Breast epithelium (tissue), 4 donors: ENCODE measurements around the gene MFN1. TPM values are rescaled to one million over a fixed set of nuclear protein-coding genes. Genes with fewer than 3 reads are reported as not detected.

Experiments
- DNase-seq, 2 donors: peaks; one replicate each; pipeline ENCODE4 v3.0.0-alpha.2; 2019; ENCODE audit warnings: low spot score in 2 of 2
- H3K27ac ChIP-seq, 2 donors: fragments of 200-600 bp; sonication (generic) in 1 of 2; one replicate each; pipeline ENCODE4 v1.5.1; 2016 to 2019; ENCODE audit warnings: mild to moderate bottlenecking in 1 of 2
- H3K27me3 ChIP-seq, 2 donors: fragments of 200-600 bp; sonication (generic) in 1 of 2; one replicate each; pipeline versions ENCODE4 v1.5.1 to v1.6.0; 2017 to 2019; ENCODE audit warnings: control low read depth in 1 of 2, mild to moderate bottlenecking in 1 of 2
- H3K36me3 ChIP-seq: fragments of 200-600 bp; one replicate; pipeline ENCODE4 v1.5.1; 2019
- H3K4me1 ChIP-seq, 2 donors: fragments of 200-600 bp; sonication (generic); one replicate each; pipeline ENCODE4 v1.5.1; 2016 to 2019; ENCODE audit warnings: control low read depth in 1 of 2
- H3K4me3 ChIP-seq, 3 donors: fragments of 200-600 bp; sonication (generic); 1 replicate in 2 of 3; 2 replicates in 1 of 3; pipeline ENCODE4 v1.5.1; 2016 to 2019; ENCODE audit warnings: mild to moderate bottlenecking in 3 of 3, moderate library complexity in 2 of 3
- H3K9me3 ChIP-seq, 2 donors: fragments of 200-600 bp; sonication (generic) in 1 of 2; one replicate each; pipeline ENCODE4 v1.5.1; 2016 to 2019; ENCODE audit warnings: control low read depth in 1 of 2
- CTCF ChIP-seq, 3 donors: fragments of 450-650 bp; IDR thresholded peaks; one replicate each; pipeline ENCODE4 v1.5.1; 2016 to 2017; ENCODE audit warnings: antibody characterized with exemption in 3 of 3, mild to moderate bottlenecking in 3 of 3, moderate library complexity in 3 of 3
- POLR2A ChIP-seq: fragments of 450-650 bp; IDR thresholded peaks from one replicate; pipeline ENCODE4 v1.6.1; 2016; ENCODE audit warnings: antibody characterized with exemption, mild to moderate bottlenecking, moderate library complexity
- POLR2AphosphoS5 ChIP-seq, 3 donors: sonication (generic); formaldehyde crosslinking; IDR thresholded peaks; one replicate each; pipeline ENCODE4 v1.6.1; 2017; ENCODE audit warnings: antibody characterized with exemption in 3 of 3
- intact Hi-C: fragments of 100-400 bp; cut with DNase I; formaldehyde crosslinking; loops from one replicate; pipeline ENCODE4 v1.15.1; 2023; ENCODE audit warnings: low total_unique reads
- total RNA-seq, 3 donors: library from RNA; depleted of rRNA; stranded (reverse); fragments of >200 nt; gene quantifications; one replicate each; pipeline ENCODE4 v1.1.0, GENCODE V29; 2016

The MFN1 gene
- total RNA-seq, 3 donors from 2014 or later: 33.4 to 85.2 (median 61.0) TPM

GRCh38 chr3:179375091-179375999 is 27.8 kb downstream of the MFN1 start:
- no peaks in the 10 kb centered on the region for H3K36me3 ChIP-seq
- H3K4me1 ChIP-seq: no peaks in the 10 kb centered on the region
- DNase-seq: no peak
- H3K9me3 ChIP-seq: no peaks in the 10 kb centered on the region
- intact Hi-C loops: no loop called here
- TF ChIP-seq POLR2AphosphoS5 (IDR thresholded peaks at IDR 0.05) (no peak), POLR2A (no peak), CTCF (IDR thresholded peaks at IDR 0.05) (no peak)
- H3K27me3 ChIP-seq: no peaks in the 10 kb centered on the region
- H3K4me3 ChIP-seq: no peak overlapping the region
- no peak overlapping the region for H3K27ac ChIP-seq

GRCh38 chr3:179376474-179376873 is 29.0 kb downstream of the MFN1 start:
- DNase-seq: no peak
- H3K27me3 ChIP-seq: no peaks in the 10 kb centered on the region
- H3K36me3 ChIP-seq: no peaks in the 10 kb centered on the region
- H3K4me1 ChIP-seq: no peaks in the 10 kb centered on the region
- no peak overlapping the region for H3K4me3 ChIP-seq
- H3K9me3 ChIP-seq: no peaks in the 10 kb centered on the region
- no peak overlapping the region for H3K27ac ChIP-seq
- intact Hi-C loops: no loop called here
- no peak for TF ChIP-seq CTCF (IDR thresholded peaks at IDR 0.05)
- no peak for TF ChIP-seq POLR2AphosphoS5 (IDR thresholded peaks at IDR 0.05)
- no peak for TF ChIP-seq POLR2A

GRCh38 chr3:179391906-179392305 is 44.4 kb downstream of the MFN1 start:
- H3K4me1 ChIP-seq: no peaks in the 10 kb centered on the region
- TF ChIP-seq POLR2A (no peak), POLR2AphosphoS5 (IDR thresholded peaks at IDR 0.05) (no peak), CTCF (IDR thresholded peaks at IDR 0.05) (no peak)
- no peak for DNase-seq
- H3K36me3 ChIP-seq: no peaks in the 10 kb centered on the region
- no peak overlapping the region for H3K4me3 ChIP-seq
- intact Hi-C loops: no loop called here
- no peaks in the 10 kb centered on the region for H3K9me3 ChIP-seq
- H3K27ac ChIP-seq: no peak overlapping the region
- H3K27me3 ChIP-seq: no peaks in the 10 kb centered on the region

- TF ChIP-seq POLR2AphosphoS5 (IDR thresholded peaks at IDR 0.05) (no peak), CTCF (IDR thresholded peaks at IDR 0.05) (no peak), POLR2A (no peak)
- intact Hi-C loops: no loop called here
- H3K4me1 ChIP-seq: no peaks in the 10 kb centered on the region
- DNase-seq: no peak
- no peak overlapping the region for H3K4me3 ChIP-seq
- no peaks in the 10 kb centered on the region for H3K9me3 ChIP-seq
- no peak overlapping the region for H3K27ac ChIP-seq
- no peaks in the 10 kb centered on the region for H3K36me3 ChIP-seq
- no peaks in the 10 kb centered on the region for H3K27me3 ChIP-seq
Observed at GRCh38 chr3:179398574-179399231, 51.2 kb downstream of the MFN1 start.

GRCh38 chr3:179401561-179401960 is 54.1 kb downstream of the MFN1 start:
- Histone ChIP-seq H3K36me3 (no peaks in the 10 kb centered on the region), H3K9me3 (no peaks in the 10 kb centered on the region), H3K4me3 (no peak overlapping the region), H3K27me3 (no peaks in the 10 kb centered on the region), H3K4me1 (no peaks in the 10 kb centered on the region), H3K27ac (no peak overlapping the region)
- intact Hi-C loops: no loop called here
- no peak for DNase-seq
- TF ChIP-seq POLR2AphosphoS5 (IDR thresholded peaks at IDR 0.05) (no peak), CTCF (IDR thresholded peaks at IDR 0.05) (no peak), POLR2A (no peak)
